Fibroblast of the conjunctiva (primary cell): ENCODE data around the gene STIM1.
"Not testable (repeated sequence)": the region's sequence is repeated elsewhere in the genome, so short reads cannot be mapped to it uniquely, and the experiment has no call there.

Source experiments
- DNase-seq: peaks from one replicate; pipeline ENCODE4 v3.0.0-alpha.2; 2010; ENCODE audit warnings: low read depth

STIM1 gene

DNA sequence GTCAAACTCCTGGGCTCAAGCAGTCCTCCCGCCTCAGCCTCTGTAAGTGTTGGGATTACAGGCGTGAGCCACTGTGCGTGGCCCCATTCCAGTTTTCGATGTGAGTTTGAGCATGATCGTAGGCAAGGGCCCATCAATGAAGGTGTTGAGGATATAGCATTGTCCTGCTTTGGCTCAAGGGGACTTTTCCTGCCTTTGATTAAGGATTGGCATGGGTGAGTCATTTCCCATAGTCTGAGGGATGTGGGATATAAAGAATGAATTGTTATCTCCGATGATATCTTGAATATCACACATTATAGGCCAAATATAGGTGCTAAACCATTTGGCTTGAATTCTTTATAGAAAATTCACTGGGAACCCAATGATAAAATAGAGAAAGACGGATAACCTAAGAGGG lies 30.4 kb downstream of the STIM1 start:
- no peak for DNase-seq

- DNase-seq: no peak
Observed at GRCh38 chr11:3886985-3887384, 31.5 kb downstream of the STIM1 start.

DNA sequence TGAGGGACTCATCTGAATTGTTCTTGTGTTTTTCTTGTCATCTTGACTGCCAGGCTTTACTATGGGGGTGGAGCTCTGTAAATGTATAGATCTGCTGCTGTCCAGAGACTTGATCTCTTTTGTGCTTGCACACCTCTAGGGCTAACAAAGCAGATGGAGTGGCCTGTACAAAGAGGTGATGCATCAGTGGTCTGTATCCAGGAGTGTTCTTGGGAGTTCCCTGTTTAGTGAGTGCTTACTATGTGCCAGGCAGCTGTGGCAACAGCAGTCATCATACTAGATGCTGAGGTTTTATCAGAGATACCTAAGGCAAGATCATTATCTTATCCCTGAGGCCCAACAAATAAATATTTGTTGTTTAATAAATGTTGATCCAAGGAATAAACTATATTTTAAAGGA lies 33.4 kb downstream of the STIM1 start:
- no peak for DNase-seq

DNA sequence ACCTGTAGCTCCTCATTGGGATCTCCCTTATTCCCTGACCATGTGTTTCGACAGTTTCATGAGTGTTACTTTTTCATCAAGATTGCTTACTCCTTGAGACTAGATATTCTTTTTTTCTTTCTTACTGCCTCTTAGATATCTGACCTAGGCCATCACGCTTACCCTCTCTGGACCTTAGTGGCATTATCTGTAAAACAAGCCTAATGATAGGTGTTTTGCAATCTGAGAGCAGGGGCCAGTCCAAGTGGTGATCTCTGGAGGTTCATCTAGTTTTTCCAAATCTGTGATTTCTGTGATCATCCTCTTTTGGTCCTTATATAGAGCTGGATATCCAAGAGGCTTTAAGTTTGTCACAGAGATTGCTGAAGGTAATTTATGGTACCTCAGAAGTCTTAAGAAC lies 34.5 kb downstream of the STIM1 start:
- no peak for DNase-seq

- no peak for DNase-seq
Observed at GRCh38 chr11:3890806-3891205, 35.3 kb downstream of the STIM1 start.

- no peak for DNase-seq
Observed at GRCh38 chr11:3891751-3892150, 36.3 kb downstream of the STIM1 start.

DNA sequence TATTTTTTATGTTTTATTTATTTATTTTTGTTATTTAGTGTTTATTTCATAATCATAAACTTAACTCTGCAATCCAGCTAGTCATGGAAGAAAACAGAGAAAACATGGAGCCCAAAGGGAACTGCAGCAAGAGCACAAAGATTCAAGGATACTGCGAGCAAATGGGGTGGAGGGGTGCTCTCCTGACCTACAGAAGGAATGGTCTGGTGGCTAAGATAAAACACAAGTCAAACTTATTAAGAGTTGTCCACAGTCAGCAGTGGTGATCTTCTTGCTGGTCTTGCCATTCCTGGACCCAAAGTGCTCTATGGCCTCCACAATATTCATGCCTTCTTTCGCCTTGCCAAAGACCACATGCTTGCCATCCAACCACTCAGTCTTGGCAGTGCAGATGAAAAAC lies 36.7 kb downstream of the STIM1 start:
- DNase-seq: no peak

DNA sequence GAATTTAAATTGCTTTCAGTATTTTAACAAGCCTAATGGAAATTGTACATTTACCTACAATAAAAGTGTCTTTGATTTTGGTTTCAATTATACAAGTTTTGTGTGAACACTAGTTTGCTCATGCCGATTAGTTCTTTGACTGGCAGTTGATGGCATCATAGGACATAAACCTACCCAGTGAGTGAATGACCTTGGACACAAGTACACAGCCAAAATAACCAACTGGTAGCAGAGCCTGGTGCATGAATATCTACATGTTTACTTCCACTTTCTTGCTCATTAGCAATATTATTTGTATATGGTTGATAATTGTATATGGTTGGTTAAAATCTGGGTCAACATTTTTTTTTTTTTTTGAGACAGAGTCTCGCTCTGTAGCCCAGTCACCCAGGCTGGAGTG lies 37.8 kb downstream of the STIM1 start:
- DNase-seq: no peak

GRCh38 chr11:3894128-3894731 lies 38.8 kb downstream of the STIM1 start:
- no peak for DNase-seq

- DNase-seq: no peak
Observed at GRCh38 chr11:3896644-3897043, 41.2 kb downstream of the STIM1 start.

- not testable (repeated sequence) for DNase-seq
Observed at GRCh38 chr11:3900230-3900629, 44.8 kb downstream of the STIM1 start.

DNA sequence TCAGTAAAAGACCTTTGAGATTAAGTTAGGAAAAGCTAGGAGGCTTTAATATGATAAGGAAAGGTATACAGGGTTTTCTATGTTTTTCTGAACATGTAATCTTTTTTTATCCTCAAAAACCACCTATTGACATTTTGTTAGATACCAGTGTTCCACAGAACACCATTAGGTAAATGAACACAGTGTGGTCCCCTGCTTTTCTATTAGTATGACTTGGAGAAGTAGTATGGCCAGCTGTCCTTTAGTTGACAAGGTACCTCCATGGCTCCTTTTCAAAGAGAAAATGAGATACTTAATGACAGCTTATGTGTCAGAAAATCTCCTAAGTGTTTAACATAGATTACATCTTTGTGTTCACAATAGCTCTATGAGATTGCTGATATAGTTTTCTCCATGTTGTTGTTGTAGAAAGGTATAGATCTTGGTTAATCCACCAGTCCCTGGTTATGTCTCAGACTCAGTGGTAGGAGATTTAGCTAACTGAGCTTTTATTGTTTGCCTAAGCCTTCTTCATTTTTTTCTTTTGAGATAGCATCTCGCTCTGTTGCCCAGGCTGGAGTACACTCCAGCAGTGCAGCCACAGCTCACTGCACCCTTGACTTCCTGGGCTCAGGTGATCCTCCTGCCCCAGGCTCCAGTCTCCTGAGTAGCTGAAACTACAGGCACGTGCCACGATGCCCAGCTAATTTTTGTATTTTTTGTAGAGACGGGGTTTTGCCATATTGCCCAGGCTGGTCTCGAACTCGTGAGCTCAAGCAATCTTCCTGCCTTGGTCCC lies 46.0 kb downstream of the STIM1 start:
- DNase-seq: no peak

GRCh38 chr11:3902441-3902840 lies 47.0 kb downstream of the STIM1 start:
- DNase-seq: no peak

- no peak for DNase-seq
Observed at GRCh38 chr11:3903207-3903896, 47.9 kb downstream of the STIM1 start.

- DNase-seq: no peak
Observed at GRCh38 chr11:3904228-3904627, 48.8 kb downstream of the STIM1 start.

DNA sequence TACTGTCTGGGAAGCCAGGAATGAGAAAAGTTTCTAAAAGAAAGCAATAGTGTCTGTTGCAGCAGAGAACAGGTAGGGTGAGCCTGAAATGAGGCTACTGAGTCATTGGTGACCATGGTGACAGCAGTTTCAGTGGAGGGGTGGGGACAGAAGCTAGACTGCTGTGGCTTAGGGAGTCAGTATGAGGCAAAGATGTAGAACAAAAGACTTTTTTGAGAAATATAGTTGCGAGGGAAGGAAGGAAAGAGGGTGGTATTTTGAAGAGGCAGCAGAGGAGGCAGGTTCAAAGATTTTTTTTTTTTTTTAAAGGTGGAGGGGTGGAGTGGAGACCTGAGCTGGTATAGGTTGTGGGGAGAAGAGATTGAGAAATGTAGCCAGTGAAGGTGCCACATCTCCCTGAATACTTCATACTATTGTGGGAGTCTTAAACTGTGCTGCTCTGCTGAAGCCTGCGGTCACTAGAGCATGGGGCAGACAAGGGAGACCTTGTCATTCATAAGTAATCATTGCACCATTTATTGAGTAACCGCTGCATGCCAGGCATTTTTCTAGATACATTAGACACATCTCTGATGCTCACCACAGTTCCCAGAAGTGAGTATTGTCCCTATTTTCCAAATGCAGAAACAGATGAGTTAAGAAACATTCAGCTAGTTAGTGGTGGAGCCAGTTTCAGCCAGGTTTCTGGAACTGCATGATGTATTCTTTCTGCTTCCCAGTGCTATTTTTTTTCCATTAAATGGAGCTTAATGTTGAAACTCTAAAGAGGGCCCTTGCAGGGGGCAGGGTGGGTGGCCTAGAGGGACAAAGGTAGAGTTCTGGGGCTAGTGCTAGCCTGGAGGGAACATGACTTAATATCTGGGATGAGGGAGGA lies 49.9 kb downstream of the STIM1 start:
- DNase-seq: no peak

DNA sequence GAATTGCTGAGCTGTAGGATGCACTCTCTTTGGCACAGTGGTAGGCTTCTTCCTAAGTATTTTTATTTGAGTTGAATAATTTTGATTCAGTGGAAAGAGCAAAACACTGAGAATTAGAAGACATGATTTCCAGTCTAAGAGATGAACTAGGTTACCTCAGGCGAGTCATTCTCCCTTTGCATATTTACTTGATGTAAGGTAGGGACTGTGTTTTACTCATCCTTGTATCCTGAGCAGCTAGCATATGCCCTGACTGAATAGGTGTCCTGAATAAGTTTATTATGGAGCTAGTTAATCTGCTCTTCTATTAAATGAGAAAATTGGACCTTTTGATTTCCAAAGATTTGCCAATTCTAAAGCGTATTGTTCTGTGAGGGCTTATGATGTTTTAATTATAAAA lies 50.7 kb downstream of the STIM1 start:
- no peak for DNase-seq

DNA sequence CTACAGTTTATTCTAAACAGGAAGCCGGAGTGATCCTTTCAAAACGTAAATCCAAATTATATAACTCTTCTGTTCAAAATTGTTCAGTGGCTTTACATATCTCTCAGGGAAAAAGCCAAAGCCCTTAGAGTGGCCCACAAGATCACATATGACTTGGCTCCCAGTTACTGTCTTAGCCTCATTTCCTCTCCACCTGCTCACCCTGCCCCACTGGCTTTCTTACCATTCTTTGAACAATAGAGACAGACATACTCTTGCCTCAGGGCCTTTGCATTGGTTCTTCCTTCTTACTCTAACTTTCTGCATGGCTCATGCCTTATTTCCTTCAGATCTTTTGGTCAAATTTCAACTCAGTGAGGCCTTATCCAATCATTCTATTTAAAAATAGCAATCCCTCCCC lies 52.1 kb downstream of the STIM1 start:
- DNase-seq: no peak

- no peak for DNase-seq
Observed at GRCh38 chr11:3909901-3910300, 54.4 kb downstream of the STIM1 start.

GRCh38 chr11:3911908-3912505 lies 56.5 kb downstream of the STIM1 start:
- DNase-seq: no peak

GRCh38 chr11:3913921-3914320 lies 58.5 kb downstream of the STIM1 start:
- no peak for DNase-seq

- no peak for DNase-seq
Observed at GRCh38 chr11:3914805-3915204, 59.3 kb downstream of the STIM1 start.
